GM18508 (cell line): ENCODE measurements around the gene HS3ST2.
"Not testable (repeated sequence)": the region's sequence is repeated elsewhere in the genome, so short reads cannot be mapped to it uniquely, and the experiment has no call there.

ENCODE experiments used
- ATAC-seq: cut with Tn5 transposase; IDR thresholded peaks from one replicate; pipeline ENCODE4 v1.9.1; 2021; ENCODE audit warnings: moderate number of reproducible peaks; ENCODE audit not compliant: insufficient read depth, unreplicated experiment

Gene HS3ST2

DNA sequence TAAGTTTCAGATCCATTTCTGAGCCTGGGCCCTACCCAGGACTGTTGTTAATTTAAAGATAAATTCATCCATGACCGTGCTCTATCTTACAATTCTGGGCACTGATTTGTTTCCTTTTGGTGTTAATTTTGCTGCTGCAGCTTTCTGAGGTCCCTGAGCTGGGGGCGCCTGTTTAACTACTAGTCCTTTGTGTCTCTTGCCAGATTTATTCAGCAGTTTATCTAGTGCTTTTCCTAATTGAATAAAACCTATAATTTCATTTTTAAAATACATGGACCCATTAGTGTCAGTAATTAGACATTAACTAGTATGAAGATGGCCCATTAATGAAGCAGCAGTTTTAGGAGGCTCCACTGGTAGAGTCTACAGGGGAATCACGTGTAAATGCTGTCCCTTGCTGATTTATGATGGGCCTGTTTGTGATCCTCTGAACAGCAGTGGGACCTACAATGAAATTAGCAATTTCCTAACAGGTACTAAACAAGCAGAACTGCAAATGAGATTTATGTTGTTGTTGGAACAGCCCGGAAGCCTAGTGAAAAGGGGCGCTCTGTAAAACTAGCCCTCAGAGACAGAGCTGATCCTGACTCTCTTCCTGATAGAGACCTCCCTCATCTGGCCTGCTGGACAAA lies 54.7 kb downstream of the HS3ST2 start:
- ATAC-seq = no peak

DNA sequence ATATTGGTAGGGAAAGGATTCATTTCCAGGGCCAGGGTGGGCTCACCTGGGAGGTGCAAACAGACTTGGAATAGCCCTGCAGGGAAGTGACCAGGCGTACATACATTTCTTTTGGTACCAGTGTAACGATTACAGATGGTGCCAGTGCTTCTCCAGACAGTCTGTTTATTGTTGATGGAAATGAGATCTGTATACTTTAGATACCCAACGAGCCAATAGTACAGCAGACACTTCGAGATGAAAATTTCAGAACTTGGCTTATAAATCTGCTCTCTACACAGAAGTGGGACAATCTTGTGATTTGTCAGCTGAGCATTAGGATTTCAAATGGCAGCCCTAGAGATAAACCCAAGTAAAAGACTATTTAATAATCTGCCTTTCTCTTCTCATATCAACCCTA lies 57.9 kb downstream of the HS3ST2 start:
- ATAC-seq = no peak

DNA sequence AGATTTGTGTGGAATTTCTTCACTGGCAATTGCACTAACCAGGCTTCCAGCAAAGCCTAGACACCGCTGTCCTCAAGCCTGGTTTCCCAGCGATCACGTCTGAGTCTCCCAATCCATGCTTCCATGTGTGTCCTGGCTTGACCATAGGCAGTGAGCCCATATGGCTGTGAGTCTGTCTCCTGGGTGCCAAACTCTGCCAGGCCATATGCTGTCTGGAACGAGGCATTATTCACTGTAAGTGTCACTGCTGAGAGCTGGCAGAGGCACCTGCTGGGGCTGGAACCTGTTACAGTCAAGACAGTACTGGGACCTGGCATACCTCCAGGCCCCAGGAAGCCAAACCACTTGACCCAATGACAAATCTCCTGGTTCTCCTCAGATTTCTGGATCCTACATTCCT lies 60.4 kb downstream of the HS3ST2 start:
- no peak for ATAC-seq

DNA sequence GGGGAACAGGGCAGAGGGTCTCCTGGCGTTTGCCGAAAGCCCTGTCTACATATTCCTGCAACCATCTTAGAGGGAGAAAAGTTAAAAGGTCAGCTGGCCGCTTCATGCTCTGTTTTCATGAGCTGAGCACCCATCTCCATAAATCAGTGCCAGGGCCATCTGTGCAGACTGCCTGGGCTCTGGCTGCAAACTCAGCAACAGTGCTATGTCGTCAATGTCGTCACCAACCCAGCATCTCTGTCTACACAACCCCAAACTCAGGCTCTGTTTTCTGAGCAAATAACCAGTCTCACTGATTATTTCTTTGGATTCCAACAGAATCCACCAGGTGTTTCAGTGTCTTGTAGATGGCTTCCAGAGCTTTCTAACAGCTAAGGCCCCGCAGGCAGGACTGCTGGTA lies 65.0 kb downstream of the HS3ST2 start:
- no peak for ATAC-seq

DNA sequence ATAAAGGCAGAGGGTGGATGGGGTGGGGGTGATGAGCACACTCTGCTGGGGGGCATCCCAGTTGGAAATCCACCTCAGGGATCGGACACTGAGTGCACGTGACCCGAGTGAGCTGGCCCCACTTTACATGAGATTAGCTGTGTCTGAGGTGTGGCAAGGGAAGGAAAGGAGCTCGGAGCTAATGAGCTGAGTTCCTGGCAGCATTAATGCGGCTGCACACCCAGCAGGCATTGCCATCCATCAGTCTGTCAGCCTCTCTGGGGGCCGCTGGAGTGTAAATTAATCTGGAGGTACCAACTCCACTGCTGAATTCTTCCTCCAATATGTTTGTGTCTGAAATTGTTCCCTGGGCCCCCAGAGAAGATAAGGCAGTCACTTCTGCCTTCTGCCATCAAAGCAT lies 65.5 kb downstream of the HS3ST2 start:
- no peak for ATAC-seq

DNA sequence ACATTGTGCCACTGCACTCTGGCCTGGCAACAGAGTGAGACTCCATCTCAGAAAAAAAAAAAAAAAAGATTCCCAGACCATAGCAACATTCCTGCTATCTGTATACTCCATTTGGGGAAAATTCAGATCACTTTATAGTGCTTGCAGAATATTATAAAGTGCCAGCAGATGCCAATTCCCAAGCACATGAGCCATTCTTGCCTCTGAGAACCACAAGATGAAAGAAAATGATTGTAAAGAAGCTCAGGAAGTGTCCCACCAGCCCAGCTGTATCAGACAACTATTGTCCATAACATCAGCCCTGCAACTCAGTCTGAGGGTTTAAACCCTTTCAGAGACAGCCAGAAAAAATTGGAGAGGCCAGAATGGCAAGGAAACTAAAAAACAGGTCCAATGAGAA lies 69.0 kb downstream of the HS3ST2 start:
- no peak for ATAC-seq

DNA sequence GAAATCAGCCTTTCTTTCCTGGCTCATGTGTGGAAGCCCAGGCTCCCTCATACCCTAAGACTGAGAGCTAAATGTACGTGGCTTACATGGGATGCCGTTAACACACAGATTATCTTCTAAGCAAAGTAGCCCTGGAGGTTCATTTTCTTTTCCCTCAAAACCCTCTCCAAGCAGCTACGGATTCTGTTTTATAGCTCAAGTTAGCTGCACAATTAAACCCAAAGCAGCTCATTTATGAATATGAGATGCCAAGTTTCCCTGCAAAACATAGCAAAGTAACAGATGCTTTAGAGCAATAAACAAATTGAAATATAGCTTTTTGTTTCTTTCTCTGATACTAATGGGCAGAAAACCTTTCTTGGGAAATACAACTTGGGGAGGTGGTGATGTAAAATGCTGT lies 72.0 kb downstream of the HS3ST2 start:
- no peak for ATAC-seq

DNA sequence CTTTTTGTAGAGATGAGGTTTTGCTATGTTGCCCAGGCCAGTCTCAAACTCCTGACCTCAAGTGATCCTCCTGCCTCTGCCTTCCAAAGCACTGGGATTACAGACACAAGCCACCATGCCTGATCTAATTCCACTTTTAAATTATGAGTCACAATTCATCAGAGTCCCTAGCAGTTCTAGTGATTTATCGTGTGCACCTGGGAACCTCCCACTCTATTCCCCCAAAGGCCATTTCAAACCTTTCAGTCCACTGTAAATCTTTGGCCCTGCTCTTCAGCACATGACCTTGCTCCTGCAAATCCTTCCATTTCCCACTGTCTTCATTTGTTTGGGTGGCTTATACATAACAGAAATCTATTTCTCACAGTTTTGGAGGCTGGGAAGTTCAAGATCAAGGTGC lies 73.0 kb downstream of the HS3ST2 start:
- no peak for ATAC-seq

DNA sequence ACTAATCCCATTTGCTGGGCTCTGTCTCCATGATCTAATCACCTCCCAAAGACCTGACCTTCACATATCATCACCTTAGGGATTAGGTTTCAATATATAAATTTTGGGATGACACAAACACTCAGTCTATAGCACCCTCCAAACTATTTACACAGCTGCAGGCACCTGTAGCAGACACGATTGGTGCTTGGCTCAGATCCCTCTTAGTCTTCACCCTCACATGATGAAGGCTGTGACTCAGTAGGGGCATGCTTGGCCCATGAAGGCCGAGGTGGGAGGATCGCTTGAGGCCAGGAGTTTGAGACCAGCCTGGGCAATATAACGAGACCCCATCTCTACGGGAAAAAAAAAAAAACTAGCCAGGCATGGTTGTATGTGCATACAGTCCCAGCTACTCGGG lies 73.5 kb downstream of the HS3ST2 start:
- ATAC-seq = no peak

DNA sequence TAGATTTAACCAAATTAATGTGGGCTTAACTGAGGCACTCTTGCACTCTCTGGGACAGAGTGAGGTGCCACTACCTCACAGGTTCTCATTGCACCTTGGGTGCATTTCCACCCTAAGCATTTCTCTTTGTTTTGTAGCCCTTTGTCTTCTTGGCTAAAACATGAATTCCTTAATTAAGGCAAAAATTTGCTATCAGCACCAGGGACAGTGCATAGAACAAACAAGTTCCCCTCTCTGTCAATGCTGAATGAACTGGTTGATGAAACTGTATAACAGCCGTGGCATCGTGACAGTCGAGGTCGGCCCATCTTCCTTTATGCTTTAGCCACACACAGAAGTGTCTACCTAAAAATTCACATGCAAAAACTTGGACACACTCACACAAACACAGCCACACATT lies 74.8 kb downstream of the HS3ST2 start:
- no peak for ATAC-seq

DNA sequence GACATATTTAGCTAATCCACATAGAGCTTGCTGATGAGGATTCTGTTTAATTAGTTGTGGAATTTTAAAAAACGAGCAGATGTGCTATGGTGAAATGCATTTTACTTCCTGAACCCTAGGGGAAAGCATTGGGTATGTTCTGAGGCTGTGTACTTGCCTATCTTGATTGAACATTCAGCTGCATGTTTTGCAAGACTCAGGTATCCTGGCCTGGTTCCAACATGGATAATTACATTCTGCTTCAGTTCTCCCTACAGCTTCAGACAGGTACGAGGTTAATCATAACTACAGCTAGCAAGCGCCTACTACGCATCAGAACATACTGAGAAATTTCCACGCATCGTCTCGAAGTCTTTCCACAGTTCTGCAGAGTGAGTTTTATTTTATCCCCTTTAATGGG lies 77.0 kb downstream of the HS3ST2 start:
- no peak for ATAC-seq

DNA sequence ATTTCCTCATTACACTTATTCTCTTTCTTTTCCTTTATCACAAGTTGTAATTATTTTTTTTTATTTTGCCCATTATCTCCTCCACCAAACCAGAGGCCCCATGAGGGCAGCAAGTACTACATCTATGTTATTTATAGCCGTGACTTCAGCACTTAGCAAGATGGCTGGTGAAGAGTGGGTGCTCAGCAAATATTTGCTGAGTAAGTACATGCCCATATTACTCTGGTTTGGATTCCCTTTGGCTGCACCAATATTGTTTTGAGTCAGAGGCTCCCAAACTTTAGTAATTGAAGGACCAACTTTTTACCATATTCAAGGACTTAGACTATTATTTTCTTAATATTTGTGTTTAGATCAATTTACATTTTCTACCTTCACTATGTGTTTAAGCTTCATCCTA lies 83.2 kb downstream of the HS3ST2 start:
- ATAC-seq = no peak

DNA sequence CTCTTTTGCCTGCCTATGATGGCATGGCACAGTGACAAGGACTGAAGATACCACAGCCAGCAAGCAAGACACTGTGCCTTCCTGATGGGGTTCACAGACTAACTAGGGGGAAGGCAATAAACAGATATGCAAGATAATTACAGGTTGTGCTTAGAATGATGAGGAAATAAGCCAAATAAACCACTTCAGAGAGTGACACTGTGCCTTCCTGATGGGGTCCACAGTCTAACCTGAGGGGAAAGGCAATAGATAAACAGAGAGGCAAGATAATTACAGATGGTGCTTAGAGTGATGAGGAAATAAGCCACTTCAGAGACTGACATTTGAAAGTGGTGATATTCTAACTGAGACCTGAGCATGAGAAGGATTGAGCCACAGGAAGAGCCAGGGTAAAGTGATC lies 84.2 kb downstream of the HS3ST2 start:
- no peak for ATAC-seq

DNA sequence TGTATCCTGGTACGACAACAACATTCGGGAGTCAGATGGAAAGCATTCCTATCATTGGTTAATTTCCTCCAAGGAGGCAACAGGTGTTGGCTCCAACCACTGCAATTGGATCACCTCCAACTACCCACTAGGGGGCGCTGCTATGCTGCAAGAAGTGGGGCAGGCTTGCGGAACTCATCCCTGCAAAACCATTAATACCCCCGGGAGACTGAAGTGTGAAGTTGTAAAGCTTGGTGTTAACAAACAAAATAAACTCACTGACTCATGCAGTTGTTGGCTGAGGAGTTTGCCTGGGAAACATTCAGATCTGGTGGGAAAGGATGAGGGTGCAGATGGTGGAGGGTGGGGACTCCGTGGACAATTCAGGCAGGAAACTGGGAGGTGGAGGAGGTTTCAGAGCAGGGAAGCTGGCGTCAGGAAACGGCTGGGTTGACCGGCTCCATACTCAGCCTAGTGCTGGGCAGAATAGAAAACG lies 84.9 kb downstream of the HS3ST2 start:
- ATAC-seq = no peak

DNA sequence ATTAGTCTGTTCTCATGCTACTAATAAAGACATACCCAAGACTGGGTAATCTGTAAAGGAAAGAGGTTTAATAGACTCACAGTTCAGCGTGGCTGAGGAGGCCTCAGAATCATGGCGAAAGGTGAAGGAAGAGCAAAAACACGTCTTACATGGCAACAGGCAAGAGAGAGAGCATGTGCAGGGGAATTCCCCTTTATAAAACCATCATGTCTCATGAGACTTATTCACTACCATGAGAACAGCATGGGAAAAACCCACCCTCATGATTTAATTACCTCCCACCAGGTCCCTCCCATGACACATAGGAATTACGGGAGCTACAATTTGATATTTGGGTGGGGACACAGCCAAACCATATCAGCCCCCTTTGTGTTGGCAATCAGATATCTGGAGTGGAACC lies 85.6 kb downstream of the HS3ST2 start:
- ATAC-seq = not testable (repeated sequence)

DNA sequence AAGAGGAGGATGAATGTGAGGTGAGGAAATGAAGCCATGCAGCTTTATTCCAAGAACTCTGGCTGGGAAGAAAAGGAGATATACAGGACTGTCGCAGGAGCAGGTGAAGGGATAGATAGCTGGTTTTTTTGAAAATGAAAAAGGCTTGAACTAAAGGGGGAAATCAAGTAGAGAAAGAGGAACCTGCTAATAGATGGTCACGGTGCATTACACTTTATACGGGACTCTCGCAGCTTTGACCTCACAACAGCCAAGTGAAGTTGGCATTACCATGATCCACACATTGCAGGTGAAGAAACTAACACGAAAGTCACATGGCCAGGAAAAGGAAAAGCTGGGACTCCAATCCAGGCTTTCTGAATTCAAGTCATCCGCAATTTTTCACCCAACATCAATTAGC lies 86.9 kb downstream of the HS3ST2 start:
- no peak for ATAC-seq

DNA sequence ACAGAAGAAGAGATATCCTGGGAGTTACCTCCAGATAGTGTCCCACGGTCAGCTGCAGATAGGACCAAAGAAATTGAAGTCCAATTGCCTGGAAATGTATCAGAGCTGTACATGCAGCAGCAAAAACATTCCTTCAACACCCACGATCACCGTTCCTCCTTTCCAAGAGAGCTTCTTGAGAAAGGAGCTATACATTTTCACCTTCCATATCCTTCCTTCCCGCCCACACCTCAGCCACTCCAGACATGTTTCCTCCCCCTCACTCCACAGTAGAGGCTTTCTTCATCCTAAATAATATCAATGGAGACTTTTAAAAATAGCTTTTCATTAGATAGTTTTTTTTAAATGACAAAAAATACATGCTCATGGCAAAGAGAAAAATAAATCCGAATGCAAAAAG lies 87.6 kb downstream of the HS3ST2 start:
- no peak for ATAC-seq

DNA sequence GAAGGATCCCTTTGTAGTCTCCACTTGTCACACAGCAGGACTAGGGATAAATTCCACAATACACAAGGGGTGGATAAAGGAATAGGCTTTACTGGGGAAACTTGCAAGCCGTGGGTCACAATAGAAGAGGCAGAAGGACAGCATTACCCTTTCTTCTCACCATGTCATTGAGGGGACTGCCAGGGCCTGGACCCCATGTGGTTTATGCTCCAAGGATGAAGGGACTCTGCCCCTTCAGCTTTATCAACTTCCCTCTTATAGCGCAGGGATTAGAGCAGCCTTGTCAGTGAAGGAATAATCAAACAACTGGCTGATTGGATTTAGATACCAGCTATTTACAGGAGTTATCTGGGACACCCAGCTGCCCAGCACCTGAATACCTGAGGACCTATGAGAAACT lies 89.8 kb downstream of the HS3ST2 start:
- no peak for ATAC-seq

DNA sequence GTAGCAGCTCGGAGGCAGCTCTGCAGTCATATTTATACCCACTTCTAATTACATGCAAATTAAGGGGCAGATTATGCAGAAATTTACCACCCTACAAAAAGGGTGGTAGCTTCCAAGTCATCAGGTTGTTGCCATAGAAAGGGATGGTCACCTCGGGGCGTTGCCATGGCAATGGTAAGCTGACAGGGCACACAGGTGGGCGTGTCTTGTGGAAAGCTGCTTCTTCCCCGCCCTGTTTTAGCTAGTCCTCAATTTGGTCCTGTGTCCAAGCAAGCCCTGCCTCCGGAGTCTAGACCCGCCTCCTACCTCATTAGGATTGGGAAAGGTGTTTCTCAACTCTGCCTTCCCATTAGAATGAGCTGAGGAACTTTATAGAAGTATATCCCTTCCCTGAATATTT lies 98.7 kb downstream of the HS3ST2 start:
- ATAC-seq = no peak

DNA sequence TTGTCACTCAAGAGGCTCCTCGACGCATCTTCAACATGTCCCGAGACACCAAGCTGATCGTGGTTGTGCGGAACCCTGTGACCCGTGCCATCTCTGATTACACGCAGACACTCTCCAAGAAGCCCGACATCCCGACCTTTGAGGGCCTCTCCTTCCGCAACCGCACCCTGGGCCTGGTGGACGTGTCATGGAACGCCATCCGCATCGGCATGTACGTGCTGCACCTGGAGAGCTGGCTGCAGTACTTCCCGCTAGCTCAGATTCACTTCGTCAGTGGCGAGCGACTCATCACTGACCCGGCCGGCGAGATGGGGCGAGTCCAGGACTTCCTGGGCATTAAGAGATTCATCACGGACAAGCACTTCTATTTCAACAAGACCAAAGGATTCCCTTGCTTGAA lies 101.0 kb downstream of the HS3ST2 start:
- ATAC-seq = no peak

DNA sequence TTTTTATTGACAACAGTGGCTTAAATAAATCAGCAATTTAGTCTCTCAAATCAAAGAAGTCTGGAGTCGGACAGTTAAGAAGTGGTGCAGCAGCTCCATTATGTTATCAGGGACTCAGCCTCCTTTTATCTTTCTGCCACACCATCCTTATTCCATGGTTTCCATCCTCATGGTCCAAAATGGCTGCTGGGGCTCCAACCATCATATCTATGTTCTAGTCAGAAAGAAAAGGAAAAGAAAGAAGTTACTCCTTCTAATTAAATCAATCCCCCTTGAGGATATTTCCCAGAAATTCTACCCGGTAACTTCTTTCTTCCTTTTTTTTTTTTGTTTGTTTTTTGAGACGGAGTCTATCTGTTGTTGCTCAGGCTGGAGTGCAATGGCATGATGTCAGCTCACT lies 109.5 kb downstream of the HS3ST2 start:
- ATAC-seq = no peak

DNA sequence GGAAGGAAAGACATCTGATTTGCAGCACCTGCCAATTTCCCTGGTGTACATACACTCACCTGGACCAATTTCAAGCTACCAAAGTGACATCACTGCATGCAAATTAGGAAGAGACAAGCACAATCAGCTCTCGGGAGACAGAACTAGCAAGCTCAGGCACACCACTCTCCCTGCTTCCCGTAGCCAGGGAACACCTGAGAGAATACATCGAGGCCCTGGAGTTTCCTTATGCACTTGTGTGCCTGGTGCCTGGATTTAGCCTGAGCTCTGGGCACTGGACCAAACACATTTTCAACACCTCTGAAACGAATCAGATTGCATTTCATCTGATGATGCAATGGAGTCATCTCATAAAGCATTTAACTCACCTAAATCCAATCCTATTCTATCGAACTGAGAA lies 110.5 kb downstream of the HS3ST2 start:
- ATAC-seq = no peak
